ENCODE data around the gene CPNE9.

The CPNE9 gene

GRCh38 chr3:9688961-9689360 lies 14.7 kb upstream of the CPNE9 start:
- DNase-seq = no peak

- DNase-seq = no peak
Observed at GRCh38 chr3:9689757-9690156, 13.9 kb upstream of the CPNE9 start.

GRCh38 chr3:9690451-9691450 lies 12.9 kb upstream of the CPNE9 start:
- DNase-seq = peak in 1 of 2 donors; percentile 13

GRCh38 chr3:9691636-9692035 lies 12.0 kb upstream of the CPNE9 start:
- no peak for DNase-seq

GRCh38 chr3:9692416-9692815 lies 11.2 kb upstream of the CPNE9 start:
- DNase-seq = no peak

- no peak for DNase-seq
Observed at GRCh38 chr3:9695345-9695744, 8.3 kb upstream of the CPNE9 start.

- no peak for DNase-seq
Observed at GRCh38 chr3:9695746-9696145, 7.9 kb upstream of the CPNE9 start.

GRCh38 chr3:9696480-9697220 lies 7.0 kb upstream of the CPNE9 start:
- DNase-seq = no peak

GRCh38 chr3:9697892-9698291 lies 5.7 kb upstream of the CPNE9 start:
- no peak for DNase-seq

- no peak for DNase-seq
Observed at GRCh38 chr3:9698293-9698692, 5.3 kb upstream of the CPNE9 start.

- DNase-seq = no peak
Observed at GRCh38 chr3:9700536-9700935, 3.1 kb upstream of the CPNE9 start.

- no peak for DNase-seq
Observed at GRCh38 chr3:9701006-9701405, 2.6 kb upstream of the CPNE9 start.

- DNase-seq = no peak
Observed at GRCh38 chr3:9701711-9702110, 1.9 kb upstream of the CPNE9 start.

- DNase-seq = no peak
Observed at GRCh38 chr3:9703240-9703639, 393 bp upstream of the CPNE9 start.

GRCh38 chr3:9704347-9705322 lies 1.0 kb downstream of the CPNE9 start:
- peak in 1 of 2 donors; percentile 6 for DNase-seq

- DNase-seq = no peak
Observed at GRCh38 chr3:9710174-9710739, 6.6 kb downstream of the CPNE9 start.

- no peak for DNase-seq
Observed at GRCh38 chr3:9712415-9712814, 8.8 kb downstream of the CPNE9 start.

- no peak for DNase-seq
Observed at GRCh38 chr3:9713142-9713541, 9.5 kb downstream of the CPNE9 start.

GRCh38 chr3:9715136-9715535 lies 11.5 kb downstream of the CPNE9 start:
- no peak for DNase-seq

- DNase-seq = peak; percentile 38 to 71
Observed at GRCh38 chr3:9715764-9716437, 12.3 kb downstream of the CPNE9 start.

GRCh38 chr3:9716801-9717555 lies 13.3 kb downstream of the CPNE9 start:
- DNase-seq = no peak
